Non-pigmented ciliary epithelial cell (primary cell): ENCODE measurements around the gene NCAM2.

Source experiments
- DNase-seq: peaks from one replicate; pipeline ENCODE4 v3.0.0-alpha.2; 2010; ENCODE audit warnings: low read depth

Gene NCAM2

GRCh38 chr21:21175798-21176334, 177.7 kb downstream of the NCAM2 start:
- no peak for DNase-seq

- no peak for DNase-seq
These were observed 179.3 kb downstream of the NCAM2 start for GRCh38 chr21:21177353-21177986.

- no peak for DNase-seq
These were observed 181.6 kb downstream of the NCAM2 start for GRCh38 chr21:21179619-21180298.

GRCh38 chr21:21182401-21183010, 184.3 kb downstream of the NCAM2 start:
- DNase-seq, result no peak

- no peak for DNase-seq
These were observed 184.9 kb downstream of the NCAM2 start for GRCh38 chr21:21183092-21183491.

- DNase-seq, result no peak
These were observed 186.7 kb downstream of the NCAM2 start for GRCh38 chr21:21184771-21185528.

- DNase-seq, result no peak
These were observed 189.4 kb downstream of the NCAM2 start for GRCh38 chr21:21187579-21187978.

GRCh38 chr21:21188513-21189195, 190.4 kb downstream of the NCAM2 start:
- DNase-seq, result no peak

- no peak for DNase-seq
These were observed 197.3 kb downstream of the NCAM2 start for GRCh38 chr21:21195417-21195943.

- no peak for DNase-seq
These were observed 197.9 kb downstream of the NCAM2 start for GRCh38 chr21:21196087-21196486.

GRCh38 chr21:21196848-21197247, 198.6 kb downstream of the NCAM2 start:
- DNase-seq, result no peak

GRCh38 chr21:21199342-21200102, 201.3 kb downstream of the NCAM2 start:
- no peak for DNase-seq

- peak; percentile 100 for DNase-seq
These were observed 202.1 kb downstream of the NCAM2 start for GRCh38 chr21:21200103-21200938.

GRCh38 chr21:21200939-21201615, 202.9 kb downstream of the NCAM2 start:
- no peak for DNase-seq

- DNase-seq, result no peak
These were observed 205.7 kb downstream of the NCAM2 start for GRCh38 chr21:21203822-21204339.

GRCh38 chr21:21204366-21204996, 206.3 kb downstream of the NCAM2 start:
- DNase-seq, result no peak

GRCh38 chr21:21205604-21206003, 207.4 kb downstream of the NCAM2 start:
- no peak for DNase-seq

- DNase-seq, result no peak
These were observed 212.3 kb downstream of the NCAM2 start for GRCh38 chr21:21210552-21210951.

- DNase-seq, result no peak
These were observed 215.1 kb downstream of the NCAM2 start for GRCh38 chr21:21213297-21213696.
